DMS153 treated with DMSO at 0.1 percent for 48 hours (cell line): ENCODE measurements around the gene PDE9A.

Source experiments
- DNase-seq: peaks from one replicate; lab custom pipeline; 2025; ENCODE audit not compliant: unreplicated experiment; lab: John Stamatoyannopoulos, UW

The PDE9A gene

DNA sequence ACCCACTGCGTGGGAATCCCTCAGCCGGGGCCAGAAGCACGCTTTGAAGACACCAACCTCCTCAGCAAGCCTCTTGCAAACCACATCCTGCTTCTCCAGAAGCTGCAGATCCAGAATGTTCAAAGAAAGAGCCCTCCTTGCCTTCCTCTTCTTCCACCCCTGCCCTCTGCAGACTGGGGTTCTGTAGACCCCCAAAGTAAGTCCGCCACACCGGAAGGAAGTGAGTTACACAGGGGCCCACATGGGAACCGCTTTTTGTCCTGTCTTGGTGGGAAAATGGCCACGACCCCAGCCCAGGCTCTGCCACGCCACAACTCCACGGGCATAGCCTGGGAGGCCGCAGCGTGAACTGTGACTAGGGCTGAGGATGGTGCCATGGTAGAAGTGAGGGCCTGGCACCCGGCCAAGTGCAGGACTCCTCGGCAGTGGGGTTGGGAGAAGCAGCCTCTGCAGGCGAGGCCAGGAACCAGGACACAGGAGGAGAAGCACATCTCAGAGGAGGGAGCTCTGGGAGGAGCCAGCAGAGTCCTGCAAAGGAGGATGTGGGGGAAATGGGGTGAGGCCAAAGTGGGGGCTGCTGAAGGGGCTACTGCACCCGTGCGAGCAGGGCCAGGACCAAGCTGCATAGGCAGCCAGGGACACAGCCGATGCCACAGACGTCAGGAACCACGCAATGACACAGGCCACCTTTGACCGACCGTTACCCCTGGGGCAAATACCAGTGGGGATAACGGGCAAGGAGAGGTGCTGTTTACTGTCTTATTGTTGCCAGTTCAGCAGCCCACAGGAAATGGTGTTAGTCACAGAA, 30.9 kb downstream of the PDE9A start:
- no peak for DNase-seq

DNA sequence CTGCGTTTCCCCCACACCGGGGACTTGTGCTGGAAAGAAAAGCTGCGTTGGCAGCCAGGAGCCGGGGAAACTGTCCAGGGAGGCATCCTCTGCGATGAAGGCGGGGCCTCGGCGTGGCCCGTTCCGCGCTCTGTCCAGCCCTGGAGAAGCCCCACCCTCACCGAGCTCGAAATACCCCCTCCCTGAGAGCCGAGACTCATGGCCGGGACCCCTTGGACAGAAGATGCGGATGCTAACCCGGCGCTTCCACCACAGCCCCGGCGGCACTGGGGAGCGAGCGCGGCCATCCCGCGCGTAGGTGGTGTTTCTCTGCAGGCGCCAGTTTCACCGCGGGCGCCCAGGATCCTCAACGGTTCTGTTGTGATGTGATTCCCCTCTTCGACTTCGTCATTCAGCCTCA, 31.6 kb downstream of the PDE9A start:
- no peak for DNase-seq

GRCh38 chr21:42685954-42686500, 32.6 kb downstream of the PDE9A start:
- no peak for DNase-seq

DNA sequence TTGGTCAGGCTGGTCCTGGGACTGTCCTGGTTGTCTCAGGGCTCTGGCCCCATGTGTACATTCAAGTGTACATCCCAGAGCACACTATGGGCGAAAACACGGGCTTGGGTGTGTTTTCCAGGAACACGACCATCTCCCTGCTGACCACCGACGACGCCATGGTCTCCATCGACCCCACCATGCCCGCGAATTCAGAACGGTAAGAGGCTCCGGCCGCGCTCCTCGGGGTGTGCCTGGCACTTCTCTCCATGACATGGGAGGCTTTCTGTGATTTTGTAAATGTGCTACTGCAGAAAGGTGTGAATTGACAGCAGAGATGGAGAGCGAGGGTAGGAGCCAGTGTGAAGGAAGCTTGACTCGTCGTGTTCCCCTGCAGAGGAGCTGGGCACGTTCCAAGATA, 34.4 kb downstream of the PDE9A start:
- DNase-seq = no peak

DNA sequence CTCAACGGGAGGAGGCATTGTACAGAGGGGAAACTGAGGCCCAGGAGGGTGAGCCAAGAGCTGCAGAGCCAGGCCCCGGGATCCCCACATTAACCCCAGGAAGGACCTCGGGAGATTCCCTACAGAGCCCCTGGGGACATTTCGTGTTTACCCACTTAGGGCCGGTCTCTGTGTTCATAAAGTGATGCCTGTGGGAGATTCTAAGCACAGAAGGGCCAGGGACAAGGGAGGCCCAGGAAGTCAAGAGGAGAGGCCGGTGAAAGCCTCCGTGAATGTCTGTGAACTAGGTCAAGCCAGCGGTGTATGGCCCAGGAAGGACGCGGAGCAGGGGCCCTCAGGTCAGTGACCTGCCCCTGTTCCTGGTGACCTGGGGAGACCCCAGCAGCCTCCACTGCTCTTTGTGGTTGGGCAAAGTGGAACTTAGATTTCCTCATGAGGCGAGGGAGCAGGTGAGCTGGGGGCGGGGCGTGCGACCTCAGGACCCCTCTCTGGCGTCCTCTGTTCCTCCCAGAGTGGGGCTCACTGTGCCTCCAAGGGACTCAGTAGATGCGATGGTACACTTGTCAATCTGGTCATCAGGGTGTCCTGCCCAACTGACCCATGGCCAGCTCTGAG, 34.9 kb downstream of the PDE9A start:
- no peak for DNase-seq

- no peak for DNase-seq
Observed at GRCh38 chr21:42688841-42689371, 35.5 kb downstream of the PDE9A start.

DNA sequence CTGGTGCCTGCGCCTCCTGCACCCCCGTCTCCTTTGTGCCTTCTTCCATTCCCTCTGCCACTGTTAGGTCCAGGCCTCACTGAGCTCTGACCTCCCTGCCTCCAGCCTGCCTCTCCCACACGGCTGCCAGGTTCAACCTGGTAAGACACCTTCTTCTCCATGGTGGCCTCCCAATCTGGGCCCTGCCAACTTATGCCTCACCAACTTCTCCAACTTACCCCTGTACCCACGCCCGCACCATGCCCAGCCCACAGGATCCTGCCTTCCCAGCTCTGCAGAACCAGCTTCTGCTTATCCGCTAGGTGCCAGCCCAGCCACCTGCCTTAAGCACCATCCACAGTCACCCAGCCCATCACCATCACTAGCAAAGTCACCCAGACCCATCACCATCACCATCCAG, 37.2 kb downstream of the PDE9A start:
- no peak for DNase-seq

DNA sequence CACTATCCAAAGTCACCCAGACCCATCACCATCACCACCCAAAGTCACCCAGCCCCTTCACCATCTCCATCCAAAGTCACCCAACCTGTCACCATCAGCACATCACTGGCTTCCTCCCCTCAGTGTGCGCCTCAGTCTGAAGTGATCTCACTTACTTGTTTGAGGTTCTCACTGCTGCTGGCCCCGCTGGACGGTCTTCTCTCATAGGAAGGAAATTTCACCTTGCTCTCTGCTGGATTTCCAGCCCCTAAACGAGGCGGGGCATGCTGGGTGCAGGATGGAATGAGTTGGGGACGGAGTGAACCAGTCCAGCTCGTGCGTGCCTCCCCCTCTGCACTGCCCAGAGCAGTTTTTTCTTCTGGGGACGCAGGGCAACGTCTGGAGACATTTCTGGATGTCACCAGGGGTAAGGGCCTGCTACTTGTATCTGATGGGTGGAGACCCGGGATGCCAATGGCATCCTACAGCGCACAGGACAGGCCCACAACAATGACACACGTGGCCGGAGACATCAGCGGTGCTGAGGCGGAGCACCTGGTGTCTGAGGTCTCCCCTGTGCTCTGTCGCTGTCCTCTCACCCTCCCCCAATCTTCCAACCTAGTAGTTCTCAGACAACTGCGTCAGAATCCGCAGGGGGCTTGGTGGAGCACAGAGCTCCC, 38.6 kb downstream of the PDE9A start:
- DNase-seq = no peak

GRCh38 chr21:42692688-42693087, 39.3 kb downstream of the PDE9A start:
- no peak for DNase-seq

DNA sequence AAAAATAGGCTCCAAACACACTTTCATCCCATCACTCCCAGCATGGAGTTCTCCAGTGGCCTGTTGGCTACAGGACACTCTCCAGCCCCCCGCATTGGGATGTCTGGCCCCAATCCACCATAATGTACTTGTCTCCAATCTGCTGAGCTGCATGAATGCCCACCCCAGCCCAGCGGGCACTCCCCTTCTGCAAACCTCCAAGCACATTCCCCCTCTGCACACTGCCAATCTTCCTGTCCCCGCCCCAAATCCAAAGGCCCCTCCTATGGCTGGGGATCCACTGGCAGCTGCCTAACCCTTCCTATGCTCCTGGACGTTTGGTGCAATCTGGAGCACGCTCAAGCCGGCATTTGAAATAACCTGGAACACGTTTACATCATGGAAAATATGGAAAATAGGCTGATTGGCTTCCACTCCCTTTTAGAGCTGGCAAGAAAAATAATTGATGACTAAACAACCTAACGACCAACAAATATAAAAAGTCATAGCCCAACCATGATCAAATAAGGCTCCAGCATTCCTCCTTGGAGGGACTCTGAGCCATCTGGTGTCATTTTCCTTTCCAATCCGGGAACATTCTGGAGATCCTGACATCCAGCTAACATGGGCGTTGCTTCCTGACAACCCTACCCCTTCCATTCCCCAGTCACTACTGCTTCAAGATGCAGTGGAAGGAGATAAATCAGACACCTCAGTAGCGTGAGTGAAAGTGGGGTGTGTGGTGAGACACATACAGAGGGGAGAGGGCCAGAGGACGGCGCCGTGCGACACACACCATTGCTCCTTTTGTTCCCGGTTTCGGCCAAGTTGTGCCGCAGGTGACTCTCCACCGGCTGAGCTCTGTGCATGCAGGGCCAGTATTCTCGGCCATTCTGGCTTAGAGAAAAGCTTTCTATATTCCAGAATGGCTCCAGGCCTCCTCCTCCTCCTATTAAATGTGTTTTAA, 41.6 kb downstream of the PDE9A start:
- no peak for DNase-seq

DNA sequence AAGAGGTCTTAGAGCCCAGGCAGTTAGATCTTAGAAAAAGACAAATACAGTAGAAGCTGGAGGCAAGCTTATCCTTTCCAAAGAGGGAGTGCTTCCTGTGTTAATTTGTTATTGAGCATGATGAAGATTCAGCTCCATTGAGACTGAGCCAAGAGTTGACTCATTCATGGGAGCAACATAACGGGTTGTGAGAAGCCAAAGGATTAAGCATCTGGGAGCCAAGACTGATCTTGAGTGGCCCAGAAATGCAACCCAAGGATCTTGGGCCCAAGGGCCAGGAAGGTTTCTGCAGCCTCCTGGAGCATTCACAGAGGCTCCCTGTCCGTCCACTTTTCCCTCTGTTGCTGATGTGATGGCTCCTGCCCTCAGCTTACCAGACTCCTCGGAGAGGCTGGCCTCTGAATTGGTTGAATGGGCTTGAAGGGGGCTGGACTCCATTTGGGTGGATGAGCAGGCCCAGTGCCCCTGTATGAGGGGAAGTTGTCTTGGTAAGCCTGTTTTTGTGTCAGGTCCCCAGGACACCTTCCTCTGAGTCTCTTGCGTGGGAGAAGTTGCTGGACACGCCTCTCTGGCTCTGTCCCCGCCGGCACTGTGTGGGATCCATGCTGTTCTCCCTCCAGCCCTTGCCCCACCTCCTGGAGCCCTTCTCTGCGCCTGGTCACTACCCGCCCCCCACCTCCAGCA, 42.4 kb downstream of the PDE9A start:
- DNase-seq = no peak

GRCh38 chr21:42696501-42697040, 43.1 kb downstream of the PDE9A start:
- no peak for DNase-seq

- DNase-seq = no peak
Observed at GRCh38 chr21:42698733-42699132, 45.3 kb downstream of the PDE9A start.

- no peak for DNase-seq
Observed at GRCh38 chr21:42699196-42699595, 45.8 kb downstream of the PDE9A start.

- no peak for DNase-seq
Observed at GRCh38 chr21:42701706-42702456, 48.5 kb downstream of the PDE9A start.

DNA sequence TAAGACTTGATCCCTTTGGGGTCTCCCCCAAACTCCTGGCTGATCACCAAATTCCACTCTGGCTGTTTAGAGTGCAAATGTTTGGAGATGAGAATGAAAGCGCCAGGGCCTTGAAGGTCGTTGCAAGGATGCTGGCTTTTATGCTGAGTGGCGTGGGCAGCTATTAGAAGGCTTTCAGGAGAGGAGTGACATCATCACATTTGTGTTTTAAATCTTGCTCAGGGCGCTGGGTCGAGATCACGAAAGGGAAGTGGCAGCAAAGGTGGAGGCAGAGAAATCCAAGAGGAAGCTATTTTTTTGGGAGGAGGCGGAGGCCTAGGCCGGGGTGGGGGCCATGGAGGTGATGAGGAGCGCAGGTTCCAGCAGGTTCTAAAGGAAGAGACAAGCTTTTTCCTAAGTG, 49.3 kb downstream of the PDE9A start:
- no peak for DNase-seq

DNA sequence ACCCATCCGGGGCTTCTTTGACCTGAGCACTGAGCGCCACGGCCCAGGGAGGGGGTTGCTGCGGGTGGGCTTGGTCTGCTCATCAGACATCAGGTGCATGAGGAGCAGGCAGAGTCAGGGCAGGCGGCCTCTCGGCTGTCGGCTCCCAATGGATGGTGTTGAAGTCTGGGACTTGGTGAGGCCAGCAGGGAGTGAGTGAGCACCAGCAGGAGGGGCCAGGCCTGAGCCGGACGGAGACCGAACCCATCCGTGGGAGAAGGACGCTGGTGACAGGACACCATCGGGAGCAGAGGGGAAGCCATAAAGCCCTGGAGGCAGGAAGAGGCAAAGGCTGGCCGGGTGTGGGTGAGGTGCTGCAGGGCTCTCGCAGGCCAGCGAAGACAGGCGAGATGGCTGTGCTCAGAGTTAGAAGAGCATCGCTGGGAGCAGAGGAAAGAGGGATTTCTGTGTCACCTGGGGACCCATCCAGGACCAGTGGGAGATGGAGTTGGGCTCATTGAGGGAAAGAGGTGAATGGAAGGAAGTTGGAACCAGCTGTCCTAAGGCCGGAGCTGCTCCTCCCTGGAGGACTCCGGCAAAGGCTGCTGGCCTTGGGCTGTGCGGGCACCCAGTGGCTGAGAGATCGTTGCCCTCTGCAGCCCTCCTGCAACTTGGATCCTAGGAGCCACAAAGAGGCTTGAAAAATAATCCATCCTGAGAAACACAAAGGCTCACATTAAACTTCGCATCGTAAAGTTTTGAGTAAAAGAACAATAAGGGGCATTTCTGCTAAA, 49.9 kb downstream of the PDE9A start:
- no peak for DNase-seq

GRCh38 chr21:42703965-42704364, 50.5 kb downstream of the PDE9A start:
- no peak for DNase-seq
